Fibroblast of peridontal ligament (primary cell): ENCODE data around the gene ZNF497.
"Not testable (repeated sequence)": the region's sequence is repeated elsewhere in the genome, so short reads cannot be mapped to it uniquely, and the experiment has no call there.

Experiments used
- DNase-seq: peaks from one replicate; pipeline ENCODE4 v3.0.0-alpha.2; 2010; ENCODE audit errors: extremely low read depth

The ZNF497 gene

DNA sequence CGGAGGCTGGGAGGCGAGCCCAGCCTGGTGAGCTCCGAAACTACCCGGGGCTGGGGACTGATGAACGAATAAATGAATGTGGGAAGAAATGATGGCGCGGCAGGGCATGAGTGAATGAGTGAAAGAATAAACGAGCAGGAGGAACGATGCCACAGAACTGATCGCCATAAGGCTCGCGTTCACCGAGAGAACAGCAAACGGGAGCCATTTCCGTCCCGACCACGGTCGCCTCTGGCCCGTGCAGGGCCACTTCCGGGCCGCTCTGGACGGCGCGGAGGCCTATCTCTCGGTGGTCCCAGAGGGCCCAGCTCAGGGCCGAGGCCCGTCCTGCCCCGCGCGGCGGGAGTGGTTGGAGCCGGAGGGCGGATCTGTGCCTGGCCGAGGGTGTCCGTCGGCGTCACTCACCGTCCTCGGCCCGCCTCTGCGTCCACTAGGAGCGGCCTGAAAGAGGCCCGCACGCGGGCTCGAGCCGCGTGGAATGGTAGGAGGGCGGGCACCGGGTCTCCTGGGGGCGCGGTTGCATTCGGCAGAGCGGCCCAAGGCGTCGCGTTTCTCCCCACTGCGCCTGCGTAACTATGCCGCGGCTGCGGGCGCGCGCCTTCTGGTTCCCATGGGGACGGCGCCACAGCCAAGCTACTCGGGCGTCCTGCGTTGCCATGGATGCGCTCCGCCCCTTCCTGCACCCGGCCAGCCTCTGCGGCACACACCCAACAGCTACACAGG is at the start of gene ZNF497:
TSS of gene ZNF497 (minus strand) at position 480 of the 723 bp plus-strand sequence. CDS start 5,116 bp downstream, outside the sequence.
- DNase-seq = peak; percentile 95

- DNase-seq = no peak
These were observed 46.6 kb upstream of the ZNF497 start for GRCh38 chr19:58409010-58409790.

DNA sequence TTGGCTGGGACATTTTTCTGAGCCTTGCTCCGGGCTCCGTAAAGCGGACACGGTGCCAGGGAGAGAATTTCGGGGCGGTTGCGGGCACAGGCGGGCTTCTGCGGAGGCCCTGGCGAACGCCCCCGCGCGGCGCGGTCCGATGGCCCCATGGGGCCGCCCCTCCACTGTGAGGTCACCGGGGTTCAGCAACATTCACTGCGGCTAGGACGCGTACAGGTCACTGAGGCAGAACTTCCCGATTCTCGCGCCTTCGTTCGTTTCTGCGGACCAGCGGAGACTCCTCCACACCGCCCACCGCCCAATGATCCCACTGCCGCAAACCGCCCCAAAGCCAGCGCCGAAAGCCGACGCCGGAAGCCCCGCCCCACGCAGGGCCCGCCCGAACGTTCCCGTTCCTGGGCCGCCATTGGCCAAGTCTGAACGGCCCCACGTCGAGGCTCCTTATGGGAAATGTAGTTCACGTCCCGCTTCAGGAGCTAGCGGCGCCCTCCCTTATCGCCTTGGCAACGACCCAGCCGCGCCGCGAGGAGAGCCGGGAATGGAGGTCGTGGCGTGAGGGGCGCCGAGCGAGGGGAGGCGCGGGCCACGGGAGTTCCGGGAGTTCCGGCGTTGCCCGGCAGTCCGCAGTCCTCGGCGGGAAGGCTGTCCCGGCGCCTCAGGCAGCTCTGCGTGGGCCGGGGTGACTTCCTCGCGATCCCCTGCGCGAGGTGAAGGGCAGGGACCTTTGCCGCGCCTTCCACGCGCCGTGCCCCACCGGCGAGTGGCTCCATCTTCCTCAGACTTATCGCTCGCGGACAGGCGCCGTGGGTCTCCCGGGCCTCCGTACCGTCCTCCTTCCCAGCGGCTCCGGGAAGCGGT is 45.8 kb upstream of the ZNF497 start, which contains the start of gene ZNF584:
TSS of gene ZNF584 (plus strand) at position 498 of the 858 bp plus-strand sequence. CDS start 499 bp downstream, outside the sequence.
- peak; percentile 92 for DNase-seq

- no peak for DNase-seq
These were observed 45.2 kb upstream of the ZNF497 start for GRCh38 chr19:58407658-58408151.

DNA sequence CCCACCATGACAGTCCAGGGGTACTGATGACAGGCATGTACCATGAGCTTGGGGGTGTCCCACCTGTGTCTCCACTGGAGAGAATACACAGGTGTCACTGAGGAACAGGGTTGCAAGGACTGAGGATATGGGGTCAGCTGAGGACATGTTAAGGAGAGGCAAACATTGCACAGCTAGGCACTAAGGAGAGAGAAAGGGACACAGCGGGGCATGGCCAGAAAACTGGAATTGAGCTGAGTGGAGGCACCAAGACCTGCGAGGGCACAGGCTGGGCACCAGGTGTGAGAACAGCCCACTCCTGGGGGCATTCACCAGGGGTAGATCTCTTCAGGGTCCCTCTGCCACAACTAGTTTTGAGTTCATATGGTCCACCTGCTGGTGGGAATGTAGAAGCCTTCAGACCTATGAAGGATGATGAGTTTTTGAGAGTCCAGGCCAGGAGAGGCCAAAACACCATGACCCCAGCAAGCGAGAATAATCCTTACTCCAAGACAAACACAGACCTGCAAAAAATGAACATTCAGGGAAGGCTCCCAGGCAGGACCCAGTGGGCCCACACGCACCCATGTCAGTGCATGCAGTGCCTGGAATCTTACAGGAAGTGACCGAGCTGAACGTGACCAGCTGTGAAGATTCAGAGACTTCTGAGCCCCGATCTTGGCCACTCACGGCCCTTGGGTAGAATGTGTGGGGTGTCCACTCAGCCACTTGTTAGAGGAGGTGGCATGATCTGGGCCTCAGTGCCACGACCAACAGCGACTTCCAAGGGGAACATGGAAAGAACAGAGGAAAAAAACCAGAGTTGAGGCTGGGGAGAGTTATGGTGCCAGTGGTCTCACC is 44.5 kb upstream of the ZNF497 start:
- no peak for DNase-seq

GRCh38 chr19:58403920-58404478 is 41.4 kb upstream of the ZNF497 start:
- not testable (repeated sequence) for DNase-seq

DNA sequence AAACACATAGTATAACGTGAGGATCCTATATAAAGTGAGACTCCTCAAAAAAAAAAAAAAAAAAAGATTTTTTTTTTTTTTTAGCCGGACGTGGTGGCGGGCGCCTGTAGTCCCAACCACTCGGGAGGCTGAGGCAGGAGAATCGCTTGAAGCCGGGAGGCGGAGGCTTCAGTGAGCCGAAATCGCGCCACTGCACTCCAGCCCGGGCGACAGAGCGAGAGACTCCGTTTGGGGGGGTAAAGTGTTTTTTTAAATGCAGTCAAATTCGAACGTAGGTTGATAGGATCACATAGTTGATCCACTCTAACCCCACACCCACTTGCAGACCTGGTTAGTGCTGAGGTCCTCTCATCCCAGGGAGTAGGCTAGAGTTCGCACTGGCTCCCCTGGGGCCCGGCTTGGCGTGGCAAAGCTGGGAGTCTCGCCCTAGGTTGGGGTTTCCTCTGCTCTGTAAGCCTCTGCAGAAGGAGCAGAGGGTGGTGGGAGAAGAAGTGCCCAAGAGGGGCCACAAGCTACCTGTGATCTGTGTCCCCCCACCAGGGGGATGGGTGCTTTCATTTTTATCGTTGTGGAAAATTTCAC is 39.4 kb upstream of the ZNF497 start:
- no peak for DNase-seq

DNA sequence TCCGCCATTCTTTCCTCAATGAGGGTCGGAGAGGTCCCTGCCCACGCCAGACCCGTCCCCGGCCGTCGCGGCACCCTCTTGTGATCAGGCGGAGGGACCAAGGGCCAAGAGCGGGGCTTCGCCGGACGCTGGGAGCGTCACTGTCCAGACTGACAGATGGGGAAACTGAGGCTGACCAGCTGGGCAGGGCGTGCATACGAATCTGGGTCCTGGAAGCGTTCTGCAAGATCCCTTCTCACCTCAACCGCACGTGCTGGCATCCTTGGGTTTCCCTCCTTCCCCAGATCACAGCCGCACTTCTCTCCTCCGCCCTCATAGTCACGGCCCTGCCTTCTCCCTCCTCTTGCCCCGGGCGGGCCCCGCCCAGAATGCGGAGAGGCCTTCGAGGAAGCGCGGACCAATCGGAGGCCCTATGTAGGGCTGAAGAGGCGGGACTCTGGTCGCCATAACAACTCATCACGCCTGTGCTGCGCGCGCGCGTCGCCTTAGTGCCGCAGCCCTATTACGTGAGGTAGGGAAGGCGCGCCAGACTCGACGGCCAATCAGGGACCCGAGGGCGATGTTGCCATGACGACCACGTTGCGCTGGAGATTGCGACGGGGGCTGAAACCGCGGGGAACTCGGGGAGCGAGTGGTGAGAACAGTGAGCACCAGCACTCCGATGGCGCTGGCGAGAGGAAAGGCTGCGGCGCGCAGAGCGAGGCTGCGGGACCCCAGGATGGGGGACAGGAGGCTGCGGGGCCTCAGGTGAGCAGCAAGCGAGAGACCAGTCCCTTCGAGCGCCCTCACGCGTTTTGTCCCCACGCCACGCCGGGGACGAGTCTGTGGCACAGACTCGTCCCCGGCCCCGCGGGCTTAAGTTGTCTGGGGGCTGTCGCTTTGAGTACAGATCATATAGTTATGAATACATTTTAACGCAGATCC is 38.6 kb upstream of the ZNF497 start:
- DNase-seq = peak; percentile 99

GRCh38 chr19:58400316-58400915 is 37.9 kb upstream of the ZNF497 start:
- peak; percentile 16 for DNase-seq

GRCh38 chr19:58399903-58400302 is 37.4 kb upstream of the ZNF497 start:
- DNase-seq = no peak

DNA sequence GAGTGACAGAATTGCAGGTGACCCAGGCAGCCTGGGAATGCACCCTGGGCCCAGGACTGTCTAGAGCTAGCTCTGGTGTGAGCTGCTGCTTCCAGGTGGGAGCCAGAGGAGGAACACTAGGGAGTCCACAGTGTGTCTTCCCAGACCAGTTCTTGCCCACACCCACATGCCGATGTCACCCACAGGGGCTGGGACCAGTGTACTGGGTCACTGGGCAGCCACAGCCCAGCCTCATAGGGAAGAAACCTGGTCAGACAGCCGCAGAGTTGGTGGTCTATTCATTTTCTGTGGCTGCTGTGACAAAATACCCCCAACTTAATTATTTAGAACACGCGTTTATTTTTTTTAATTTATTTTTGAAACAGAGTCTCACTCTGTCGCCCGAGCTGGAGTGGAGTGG is 36.0 kb upstream of the ZNF497 start:
- no peak for DNase-seq

DNA sequence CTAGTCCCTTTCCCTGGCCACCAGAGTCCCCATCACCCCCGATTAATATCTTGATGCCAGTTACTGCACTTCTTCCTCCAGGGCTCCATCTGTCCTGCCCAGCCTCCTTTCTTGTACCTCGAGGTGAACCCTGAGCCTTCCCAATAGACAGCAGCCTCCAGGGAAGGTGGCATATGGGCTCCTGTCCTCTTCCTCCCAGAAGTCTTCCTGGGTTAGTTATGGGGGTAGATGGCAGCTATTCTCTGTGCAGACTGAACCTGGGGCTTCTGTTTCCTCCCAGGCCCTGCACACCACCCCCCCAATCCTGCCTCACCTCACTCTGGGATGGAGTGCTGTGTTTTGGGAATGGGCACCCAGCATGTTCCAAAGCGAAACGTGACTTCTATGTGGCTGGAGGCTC is 35.5 kb upstream of the ZNF497 start:
- DNase-seq = no peak

- DNase-seq = no peak
These were observed 35.0 kb upstream of the ZNF497 start for GRCh38 chr19:58397533-58398037.

- DNase-seq = no peak
These were observed 34.4 kb upstream of the ZNF497 start for GRCh38 chr19:58396691-58397532.

DNA sequence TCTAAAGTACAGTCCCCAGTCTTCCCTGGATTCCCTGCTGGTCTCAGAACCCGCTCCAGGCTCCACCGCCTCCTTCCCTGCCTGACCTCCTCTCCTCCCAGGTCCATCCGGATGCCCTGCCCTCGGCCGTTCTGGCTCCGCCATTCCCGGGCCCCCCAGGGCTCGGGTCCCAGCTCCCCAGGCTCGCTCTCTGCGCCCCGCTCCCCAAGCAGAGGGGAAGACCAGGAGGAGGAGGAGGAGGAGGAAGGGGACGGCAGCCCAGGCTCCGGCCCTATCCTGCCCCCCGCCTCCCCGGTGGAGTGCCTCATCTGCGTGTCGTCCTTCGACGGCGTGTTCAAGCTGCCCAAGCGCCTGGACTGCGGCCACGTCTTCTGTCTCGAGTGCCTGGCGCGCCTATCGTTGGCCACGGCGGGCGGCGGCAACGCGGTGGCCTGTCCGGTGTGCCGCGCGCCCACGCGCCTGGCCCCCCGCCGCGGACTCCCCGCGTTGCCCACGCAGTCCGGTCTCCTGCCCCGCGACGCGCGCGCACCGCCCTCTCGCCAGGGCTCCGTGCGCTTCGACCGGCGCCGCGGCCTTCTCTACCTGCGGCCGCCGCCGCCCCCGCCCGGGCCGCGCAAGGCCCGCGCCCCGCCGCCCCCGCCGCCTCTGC is 33.6 kb upstream of the ZNF497 start:
- DNase-seq = no peak

DNA sequence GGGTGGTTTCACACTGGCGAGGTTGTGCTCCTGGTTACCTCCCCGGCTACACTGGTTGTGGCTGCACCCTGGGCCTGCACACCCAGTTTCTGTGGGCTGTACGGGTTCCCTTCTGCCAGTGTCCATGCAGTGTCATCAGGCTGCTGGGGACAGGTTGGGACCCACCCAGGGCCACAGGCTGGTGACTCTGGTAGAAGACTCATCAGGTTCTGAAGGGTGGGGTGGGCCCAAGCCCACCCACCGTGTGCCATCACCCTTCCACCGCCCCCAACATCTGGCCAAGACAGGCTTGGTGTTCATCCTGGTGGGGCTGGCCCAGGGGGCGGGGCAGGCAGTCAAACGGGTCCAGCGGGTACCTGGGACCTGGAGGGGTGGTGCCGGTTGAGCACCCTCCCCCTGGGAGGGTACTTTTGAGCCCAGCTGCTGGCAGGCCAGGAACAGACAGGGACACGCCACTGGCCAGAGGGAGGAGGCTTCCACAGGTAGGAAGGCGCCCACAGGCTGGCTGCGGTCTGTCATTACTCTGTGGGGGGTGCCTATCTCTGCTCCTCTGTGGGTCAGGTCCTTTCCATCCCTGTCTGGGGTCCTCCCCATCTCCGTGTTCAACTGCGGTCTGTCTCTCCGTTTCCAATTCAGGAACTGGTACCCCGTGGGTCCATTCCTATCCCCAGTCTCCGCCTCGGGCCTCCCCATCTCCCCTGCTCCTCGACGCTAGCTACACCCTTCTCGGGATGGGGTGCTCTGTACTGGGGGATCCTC is 32.8 kb upstream of the ZNF497 start, which contains the start of gene RNF225:
TSS of gene RNF225 (plus strand) at position 437 of the 759 bp plus-strand sequence. CDS start 434 bp downstream, outside the sequence.
- no peak for DNase-seq
